ENCODE results near the gene CDCA4. TPM values are rescaled to one million over a fixed set of nuclear protein-coding genes. Genes with fewer than 3 reads are reported as not detected.

Gene CDCA4
- total RNA-seq, 1 experiment from 2014 or later: 32.4 TPM

GRCh38 chr14:105045710-105046326 lies 24.9 kb upstream of the CDCA4 start:
- Mint-ChIP-seq H3K36me3 (ENCODE audit: insufficient read depth, unreplicated experiment) (peaks cover 61% of the 10 kb centered on the region), H3K27me3 (ENCODE audit: unreplicated experiment) (no peaks in the 10 kb centered on the region), H3K27ac (ENCODE audit: unreplicated experiment) (no peak overlapping the region), H3K4me3 (ENCODE audit: low read depth, unreplicated experiment) (no peak overlapping the region), H3K4me1 (ENCODE audit: low read depth, unreplicated experiment) (peaks cover 1% of the 10 kb centered on the region), H3K9me3 (ENCODE audit: low read depth, unreplicated experiment) (no peaks in the 10 kb centered on the region)
- no peak for DNase-seq
- CTCF ChIA-PET: interaction anchor here (0.7 kb wide), 1 partner anchor 11 kb away, joined by 4 read pairs; no protein-coding TSS in a partner anchor
- BruUV-seq (replicated peaks): no TSS peak
- TF ChIP-seq CTCF (IDR thresholded peaks at IDR 0.05; ENCODE audit: unreplicated experiment): peak; percentile 52
- intact Hi-C loops (cut with micrococcal nuclease; ENCODE audit: unreplicated experiment): no loop called here

GRCh38 chr14:105043641-105044040 lies 22.8 kb upstream of the CDCA4 start:
- Mint-ChIP-seq H3K4me3 (ENCODE audit: low read depth, unreplicated experiment) (no peak overlapping the region), H3K27ac (ENCODE audit: unreplicated experiment) (no peak overlapping the region), H3K4me1 (ENCODE audit: low read depth, unreplicated experiment) (peaks cover 5% of the 10 kb centered on the region), H3K9me3 (ENCODE audit: low read depth, unreplicated experiment) (no peaks in the 10 kb centered on the region), H3K27me3 (ENCODE audit: unreplicated experiment) (no peaks in the 10 kb centered on the region), H3K36me3 (ENCODE audit: insufficient read depth, unreplicated experiment) (peaks cover 61% of the 10 kb centered on the region)
- CTCF ChIA-PET: no interaction called here
- BruUV-seq (replicated peaks): no TSS peak
- no peak for DNase-seq
- intact Hi-C loops (cut with micrococcal nuclease; ENCODE audit: unreplicated experiment): no loop called here
- no peak for TF ChIP-seq CTCF (IDR thresholded peaks at IDR 0.05; ENCODE audit: unreplicated experiment)

GRCh38 chr14:105042813-105043212 lies 21.9 kb upstream of the CDCA4 start:
- CTCF ChIA-PET: interaction anchor here (0.7 kb wide), 1 partner anchor 262 kb away, joined by 3 read pairs; no protein-coding TSS in a partner anchor
- BruUV-seq (replicated peaks): no TSS peak
- no peak overlapping the region for H3K4me3 Mint-ChIP-seq (ENCODE audit: low read depth, unreplicated experiment)

More at GRCh38 chr14:105042813-105043212, 21.9 kb upstream of the CDCA4 start:
- no peaks in the 10 kb centered on the region for H3K27me3 Mint-ChIP-seq (ENCODE audit: unreplicated experiment)
- peak overlapping the region; percentile 34 for H3K27ac Mint-ChIP-seq (ENCODE audit: unreplicated experiment)
- peaks cover 61% of the 10 kb centered on the region for H3K36me3 Mint-ChIP-seq (ENCODE audit: insufficient read depth, unreplicated experiment)
- DNase-seq: no peak
- no peak for TF ChIP-seq CTCF (IDR thresholded peaks at IDR 0.05; ENCODE audit: unreplicated experiment)
- peaks cover 14% of the 10 kb centered on the region for H3K4me1 Mint-ChIP-seq (ENCODE audit: low read depth, unreplicated experiment)
- intact Hi-C loops (cut with micrococcal nuclease; ENCODE audit: unreplicated experiment): no loop called here
- H3K9me3 Mint-ChIP-seq (ENCODE audit: low read depth, unreplicated experiment): no peaks in the 10 kb centered on the region
